8988T (cell line): ENCODE measurements around the gene GPX3.
A peak's percentile ranks its signal among the peaks of the same experiment; 100 is the strongest.

Experiments
- DNase-seq: peaks from one replicate; pipeline ENCODE4 v3.0.0; 2011

GPX3 gene

DNA sequence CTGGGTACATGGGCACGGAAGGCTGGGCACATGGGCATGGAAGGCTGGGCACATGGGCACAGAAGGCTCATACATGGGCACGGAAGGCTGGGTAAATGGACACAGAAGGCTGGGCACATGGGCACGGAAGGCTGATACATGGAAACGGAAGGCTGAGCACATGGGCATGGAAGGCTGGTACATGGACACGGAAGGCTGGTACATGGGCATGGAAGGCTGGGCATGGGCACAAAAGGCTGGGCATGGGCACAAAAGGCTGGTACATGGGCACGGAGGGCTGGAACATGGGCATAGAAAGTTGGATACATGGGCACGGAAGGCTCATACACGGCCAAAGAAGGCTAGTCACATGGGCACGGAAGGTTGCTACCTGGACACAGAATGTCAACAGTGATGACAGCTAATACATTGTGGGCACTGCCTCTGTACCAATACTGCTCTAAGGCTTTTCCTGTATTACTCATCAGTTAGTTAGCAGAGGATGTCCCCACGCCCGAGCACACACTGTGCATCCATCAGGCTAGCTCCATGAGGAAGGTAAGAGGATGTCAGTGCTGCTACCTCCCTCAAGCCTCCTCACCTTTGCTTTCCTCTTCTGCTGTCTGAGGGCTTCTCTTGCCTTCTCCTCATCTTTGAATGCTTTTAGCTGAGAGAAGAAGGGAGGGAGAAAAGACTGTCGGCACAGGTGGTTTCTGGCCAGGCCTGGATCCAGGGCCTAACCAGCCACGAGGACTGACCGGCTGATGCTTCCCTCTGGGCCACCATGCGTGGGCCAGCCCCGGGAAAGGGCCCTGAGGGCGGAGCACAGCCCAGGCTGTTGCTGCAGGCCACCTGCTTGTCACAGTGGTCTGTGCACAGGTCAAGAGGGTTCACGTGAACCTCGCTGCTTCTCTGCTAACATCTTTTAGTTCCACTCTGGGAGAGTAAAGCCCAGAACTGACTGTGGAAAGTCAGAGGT is 14.3 kb downstream of the GPX3 start:
- no peak for DNase-seq

- DNase-seq: no peak
Measured at GRCh38 chr5:151036556-151036955, 16.2 kb downstream of the GPX3 start.

GRCh38 chr5:151037561-151038411 is 17.4 kb downstream of the GPX3 start:
- DNase-seq: no peak

DNA sequence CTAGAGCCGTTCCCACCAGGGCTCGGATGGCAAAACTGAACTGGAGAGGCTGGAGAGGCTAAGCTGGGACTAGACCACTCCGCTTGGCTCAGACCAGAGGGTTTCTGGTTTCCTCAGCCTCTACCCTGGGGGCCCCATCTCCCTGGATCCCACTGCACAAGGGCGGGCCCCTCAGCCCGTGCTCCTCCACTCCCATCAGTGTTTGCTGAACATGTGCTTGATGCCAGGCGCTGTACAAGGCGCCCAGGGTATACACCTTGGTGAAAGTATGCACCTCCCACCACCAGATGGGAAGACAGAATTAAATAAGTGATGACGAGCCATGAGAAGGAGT is 18.0 kb downstream of the GPX3 start:
- DNase-seq: no peak

GRCh38 chr5:151038801-151039238 is 18.4 kb downstream of the GPX3 start:
- DNase-seq: no peak

DNA sequence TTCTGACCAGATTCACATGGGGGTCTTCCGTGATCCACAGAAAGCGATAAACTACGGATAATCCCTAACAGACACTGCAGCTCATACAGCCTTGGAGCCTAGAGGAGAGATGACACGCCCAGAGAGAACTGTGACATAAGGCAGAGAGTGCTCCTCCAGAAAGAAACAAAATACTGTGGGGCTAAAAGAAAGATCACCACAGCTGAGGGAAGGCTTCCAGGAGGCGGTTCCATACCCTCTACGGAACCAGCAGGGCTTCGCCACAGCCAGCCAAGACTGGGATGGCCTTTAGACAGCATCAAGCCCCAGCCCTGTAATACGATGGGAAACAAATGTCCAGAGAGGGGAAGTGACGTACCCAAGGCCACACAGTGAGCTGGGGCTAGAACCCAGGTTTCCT is 19.3 kb downstream of the GPX3 start:
- DNase-seq: no peak

- DNase-seq: no peak
Measured at GRCh38 chr5:151040211-151040747, 19.9 kb downstream of the GPX3 start.

DNA sequence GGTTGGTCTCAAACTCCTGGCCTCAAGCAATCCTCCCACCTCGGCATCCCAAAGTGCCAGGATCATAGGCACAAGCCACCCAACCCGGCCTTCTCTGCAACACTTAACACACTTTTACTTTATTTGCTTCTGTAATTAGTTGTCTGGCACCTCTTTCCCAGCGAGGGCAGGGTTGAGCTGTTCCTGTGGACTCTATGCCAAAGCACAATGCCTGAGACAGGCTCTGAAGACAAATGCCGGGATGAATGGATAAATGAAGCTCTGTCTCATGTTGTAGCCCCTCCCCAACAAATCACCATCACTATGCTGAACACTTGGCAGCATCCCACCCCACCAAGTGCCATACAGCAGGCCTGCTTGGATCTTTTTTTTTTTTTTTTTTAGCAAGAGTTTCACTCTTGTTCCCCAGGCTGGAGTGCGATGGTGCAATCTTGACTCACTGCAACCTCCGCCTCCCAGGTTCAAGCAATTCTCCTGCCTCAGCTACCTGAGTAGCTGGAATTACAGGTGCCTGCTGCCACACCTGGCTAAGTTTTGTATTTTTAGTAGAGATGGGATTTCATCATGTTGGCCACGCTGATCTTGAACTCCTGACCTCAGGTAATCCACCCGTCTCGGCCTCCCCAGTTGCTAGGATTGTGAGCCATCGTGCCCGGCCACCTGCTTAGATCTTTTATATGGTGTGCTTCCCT is 21.3 kb downstream of the GPX3 start:
- DNase-seq: no peak

- DNase-seq: no peak
Measured at GRCh38 chr5:151042453-151043093, 22.2 kb downstream of the GPX3 start.

DNA sequence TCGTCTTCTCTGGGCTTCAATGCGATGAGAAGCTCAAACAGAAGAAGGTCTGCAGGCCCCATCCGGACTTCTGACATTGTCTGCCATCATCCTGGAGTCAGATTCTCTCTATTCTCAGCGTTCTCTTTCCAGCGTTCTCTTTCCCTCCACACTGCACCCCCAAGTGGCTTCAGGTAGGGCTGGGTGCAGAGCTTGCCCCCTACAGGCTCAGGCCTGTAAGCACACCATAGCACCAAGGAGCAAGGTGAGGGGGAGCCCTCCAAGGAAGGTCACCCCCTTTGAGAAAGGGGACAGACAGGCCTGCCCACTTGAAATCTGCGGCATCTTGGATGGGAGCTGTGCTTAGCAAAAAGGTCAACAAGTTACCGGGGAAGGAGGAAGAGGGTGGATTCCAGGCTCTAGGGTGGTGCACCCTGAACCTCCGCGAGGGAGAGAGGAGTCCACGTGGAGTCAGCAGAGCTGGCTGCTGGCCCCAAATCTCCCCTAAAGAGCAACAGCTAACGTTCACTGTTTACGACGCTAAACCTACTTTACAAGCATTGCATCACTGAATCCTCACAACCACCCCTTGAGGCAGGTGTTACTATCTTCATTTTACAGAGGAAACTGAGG is 27.5 kb downstream of the GPX3 start:
- DNase-seq: no peak

GRCh38 chr5:151048526-151048925 is 28.1 kb downstream of the GPX3 start:
- DNase-seq: no peak

- peak; percentile 80 for DNase-seq
Measured at GRCh38 chr5:151051066-151051930, 30.9 kb downstream of the GPX3 start.

DNA sequence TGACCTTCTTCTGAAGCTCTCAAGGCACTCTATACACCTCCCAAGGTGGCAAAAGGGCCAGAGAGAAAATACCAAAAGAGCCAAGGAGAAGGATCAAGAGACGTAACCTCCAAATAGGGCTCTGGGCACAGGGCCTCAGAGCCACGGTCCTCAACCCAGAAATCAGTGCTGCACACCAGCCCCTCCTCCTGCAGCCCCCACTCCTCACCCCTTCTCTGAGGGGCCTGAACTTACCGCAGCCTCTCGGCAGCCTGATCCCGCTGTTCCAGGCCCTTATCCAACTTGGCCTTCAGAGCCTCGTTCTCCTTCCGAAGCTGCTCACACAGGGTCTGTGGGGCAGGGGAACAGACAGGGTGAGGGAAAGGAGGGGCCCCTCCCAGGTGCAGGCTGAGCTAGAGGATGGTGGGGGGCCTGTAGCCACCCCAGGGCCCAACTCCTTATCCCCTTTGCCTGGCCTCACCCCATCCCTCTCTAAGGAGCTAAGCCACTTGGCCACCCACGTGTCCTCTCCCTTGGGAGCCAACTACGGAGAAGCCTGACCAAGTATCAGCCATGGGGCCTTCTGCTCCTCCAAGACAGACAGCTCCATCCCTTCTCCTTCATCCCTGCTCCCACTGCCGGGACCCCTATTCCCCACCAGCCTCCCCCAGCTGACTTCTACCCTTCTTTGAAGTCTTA is 31.7 kb downstream of the GPX3 start:
- no peak for DNase-seq

DNA sequence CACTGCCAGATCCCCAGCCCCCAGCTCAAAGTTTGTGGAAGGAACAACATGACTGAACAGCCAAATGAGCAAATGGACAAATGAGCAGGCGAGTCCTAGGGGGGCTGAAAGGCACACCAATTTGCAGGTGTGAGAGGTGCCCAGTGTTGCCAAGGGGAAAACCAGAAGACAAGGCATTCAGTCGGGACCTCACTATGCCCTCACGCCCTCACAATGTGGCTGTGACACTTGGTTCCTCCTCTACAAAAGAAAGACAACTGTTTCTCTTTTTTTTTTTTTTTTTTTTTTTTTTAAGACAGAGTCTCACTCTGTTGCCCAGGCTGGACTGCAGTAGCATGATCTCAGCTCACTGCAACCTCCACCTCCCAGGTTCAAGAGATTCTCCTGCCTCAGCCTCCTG is 32.4 kb downstream of the GPX3 start:
- no peak for DNase-seq

GRCh38 chr5:151053796-151054462 is 33.5 kb downstream of the GPX3 start:
- no peak for DNase-seq

DNA sequence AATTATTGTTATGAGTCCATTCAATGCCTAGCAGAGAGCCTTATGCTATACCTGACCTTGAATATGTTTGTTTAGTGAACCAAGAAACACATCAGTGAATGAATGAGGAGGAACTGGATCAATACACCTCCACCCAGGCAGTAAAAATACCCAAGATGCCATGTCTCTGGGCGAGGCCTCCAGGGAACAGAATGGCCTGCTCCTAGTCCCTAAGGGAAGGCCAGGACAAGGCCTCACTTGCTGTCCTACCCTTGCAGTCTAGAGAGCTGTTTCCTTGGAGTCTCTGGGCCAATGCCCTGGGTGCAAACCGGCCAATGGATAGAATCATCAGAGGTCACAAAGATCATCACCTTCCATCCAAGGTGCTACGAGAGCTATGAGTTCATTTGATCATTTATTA is 34.3 kb downstream of the GPX3 start:
- DNase-seq: no peak

- no peak for DNase-seq
Measured at GRCh38 chr5:151055336-151055735, 34.9 kb downstream of the GPX3 start.

- DNase-seq: no peak
Measured at GRCh38 chr5:151056379-151057325, 36.3 kb downstream of the GPX3 start.

DNA sequence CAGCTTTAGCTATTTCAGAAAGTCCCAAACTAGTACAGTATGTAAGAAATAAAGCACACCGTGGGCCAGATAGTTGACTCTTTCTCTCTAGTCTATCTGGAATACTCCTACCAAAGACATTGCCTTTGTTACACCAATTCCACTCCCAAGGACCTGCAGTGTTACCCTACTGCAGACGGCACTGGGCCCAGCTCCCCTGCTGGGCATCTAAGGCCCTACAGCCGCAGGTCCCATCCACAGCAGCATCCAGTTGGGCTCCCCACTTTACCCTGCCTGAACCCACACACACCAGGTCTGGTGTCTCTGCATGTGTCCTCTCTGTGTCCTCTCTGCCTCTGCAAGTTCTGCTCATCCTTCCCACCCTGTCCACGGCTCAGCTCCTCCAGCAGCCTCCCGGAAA is 37.9 kb downstream of the GPX3 start:
- DNase-seq: no peak
